Measurements from ENCODE around the gene KMO. TPM values are rescaled to one million over a fixed set of nuclear protein-coding genes. Genes with fewer than 3 reads are reported as not detected.

The KMO gene
- total RNA-seq, 1 donor = not detected

DNA sequence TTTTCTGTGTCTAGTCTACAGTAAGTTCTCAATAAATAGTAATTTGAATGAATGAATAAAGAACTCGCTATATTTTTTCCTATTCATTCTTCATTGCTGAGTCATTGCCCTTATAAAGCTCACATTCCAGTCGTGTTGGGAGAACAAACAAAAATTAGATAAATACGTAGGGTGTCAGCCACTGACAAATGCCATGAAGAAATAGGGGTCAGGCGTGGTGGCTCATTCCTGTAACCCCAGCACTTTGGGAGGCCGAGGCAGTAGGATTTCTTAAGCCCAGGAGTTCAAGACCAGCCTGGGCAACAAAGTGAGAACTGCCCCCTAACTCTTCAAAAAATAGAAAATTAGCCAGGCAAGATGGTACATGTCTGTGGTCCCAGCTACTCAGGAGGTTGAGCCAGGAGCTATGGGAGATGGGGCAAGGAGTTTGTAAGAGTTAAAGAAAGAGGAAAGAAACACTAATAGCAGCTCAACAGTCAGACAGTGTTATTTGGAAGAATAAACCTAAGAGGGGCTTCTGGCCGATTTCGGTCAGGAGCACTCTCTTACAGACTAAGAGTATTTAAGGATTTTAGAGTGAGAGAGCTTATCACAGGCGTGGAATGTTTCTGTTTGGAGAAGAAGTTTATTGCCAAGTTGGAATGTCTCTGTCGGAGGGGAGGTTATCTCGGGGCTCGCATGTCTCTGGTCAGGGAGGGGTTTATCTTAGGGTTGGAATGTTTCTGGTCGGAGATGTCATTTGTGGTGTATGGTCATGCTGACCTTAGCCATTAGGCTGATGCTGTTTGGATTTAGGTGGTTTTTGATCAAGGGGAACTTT lies 109.8 kb downstream of the KMO start:
- no peak overlapping the region for H3K4me3 ChIP-seq (ENCODE audit: low read depth, low read length)
- DNase-seq (ENCODE audit: low read depth) = peak; percentile 58
- TF ChIP-seq, protein P1, sequence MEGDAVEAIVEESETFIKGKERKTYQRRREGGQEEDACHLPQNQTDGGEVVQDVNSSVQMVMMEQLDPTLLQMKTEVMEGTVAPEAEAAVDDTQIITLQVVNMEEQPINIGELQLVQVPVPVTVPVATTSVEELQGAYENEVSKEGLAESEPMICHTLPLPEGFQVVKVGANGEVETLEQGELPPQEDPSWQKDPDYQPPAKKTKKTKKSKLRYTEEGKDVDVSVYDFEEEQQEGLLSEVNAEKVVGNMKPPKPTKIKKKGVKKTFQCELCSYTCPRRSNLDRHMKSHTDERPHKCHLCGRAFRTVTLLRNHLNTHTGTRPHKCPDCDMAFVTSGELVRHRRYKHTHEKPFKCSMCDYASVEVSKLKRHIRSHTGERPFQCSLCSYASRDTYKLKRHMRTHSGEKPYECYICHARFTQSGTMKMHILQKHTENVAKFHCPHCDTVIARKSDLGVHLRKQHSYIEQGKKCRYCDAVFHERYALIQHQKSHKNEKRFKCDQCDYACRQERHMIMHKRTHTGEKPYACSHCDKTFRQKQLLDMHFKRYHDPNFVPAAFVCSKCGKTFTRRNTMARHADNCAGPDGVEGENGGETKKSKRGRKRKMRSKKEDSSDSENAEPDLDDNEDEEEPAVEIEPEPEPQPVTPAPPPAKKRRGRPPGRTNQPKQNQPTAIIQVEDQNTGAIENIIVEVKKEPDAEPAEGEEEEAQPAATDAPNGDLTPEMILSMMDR (IDR thresholded peaks at IDR 0.05; ENCODE audit: insufficient read depth, low read length) = no peak

DNA sequence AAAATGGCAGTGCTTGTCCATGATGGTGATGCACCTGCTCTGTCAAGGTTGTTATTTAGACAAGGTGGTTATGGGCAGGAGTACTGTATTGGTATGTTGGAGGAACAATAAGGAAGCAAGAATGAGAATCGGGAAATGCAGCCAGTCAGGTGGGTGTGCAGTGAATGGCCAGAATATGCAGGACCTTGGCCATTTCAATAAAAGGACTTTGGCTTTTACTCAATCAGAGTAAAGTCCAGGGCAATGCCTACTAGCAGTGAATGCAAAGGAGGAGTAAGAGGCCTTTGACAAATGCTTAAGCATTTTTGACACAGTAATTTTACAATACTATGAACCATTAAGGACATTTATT lies 110.4 kb downstream of the KMO start:
- DNase-seq (ENCODE audit: low read depth) = no peak

DNA sequence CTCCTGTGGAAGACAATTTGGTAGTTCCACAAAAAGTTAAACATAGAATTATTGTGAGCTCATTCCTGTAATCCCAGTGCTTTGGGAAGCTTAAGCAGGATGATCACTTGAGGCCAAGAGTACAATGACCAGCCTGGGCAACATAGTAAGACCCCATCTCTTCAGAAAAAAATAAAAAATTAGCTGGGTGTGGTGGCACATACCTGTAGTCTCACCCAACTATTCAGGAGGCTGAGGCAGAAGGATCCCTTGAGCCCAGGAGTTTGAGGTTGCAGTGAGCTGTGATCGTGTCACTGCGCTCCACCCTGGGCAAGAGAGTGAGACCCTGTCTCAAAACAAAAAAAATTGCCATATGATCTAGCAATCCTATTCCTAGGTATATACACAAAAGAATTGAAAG lies 112.1 kb downstream of the KMO start:
- TF ChIP-seq, protein P1 (IDR thresholded peaks at IDR 0.05; ENCODE audit: insufficient read depth, low read length) = no peak
- H3K4me3 ChIP-seq (ENCODE audit: low read depth, low read length) = no peak overlapping the region
- DNase-seq (ENCODE audit: low read depth) = no peak

More for the DNA sequence above, 110.4 kb downstream of the KMO start:
- no peak overlapping the region for H3K4me3 ChIP-seq (ENCODE audit: low read depth, low read length)
- TF ChIP-seq, protein P1 (IDR thresholded peaks at IDR 0.05; ENCODE audit: insufficient read depth, low read length) = no peak

DNA sequence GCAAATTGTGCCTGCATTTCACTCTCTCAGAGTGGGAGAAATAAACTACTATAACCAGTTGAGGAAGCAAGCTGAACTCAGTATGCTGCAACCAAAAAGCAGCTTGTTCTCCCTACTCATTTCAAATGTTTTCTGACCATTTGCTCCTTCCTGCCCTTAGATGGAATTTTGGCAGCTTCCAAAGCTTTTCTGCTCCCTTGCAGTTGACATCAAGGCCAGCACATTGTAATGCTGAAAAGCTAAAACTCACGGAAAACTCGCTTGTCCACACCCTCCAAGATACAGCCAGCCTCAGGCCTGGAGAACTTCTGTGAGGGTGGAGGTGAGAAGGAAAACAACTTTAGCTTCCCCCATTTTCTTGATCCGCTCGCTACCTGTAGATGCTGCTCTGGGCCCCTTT lies 113.0 kb downstream of the KMO start:
- H3K4me3 ChIP-seq (ENCODE audit: low read depth, low read length) = no peak overlapping the region
- TF ChIP-seq, protein P1 (IDR thresholded peaks at IDR 0.05; ENCODE audit: insufficient read depth, low read length) = no peak
- DNase-seq (ENCODE audit: low read depth) = peak; percentile 56

Other genes with a start within 250 kb of the KMO start
- 0.63 TPM in 1 of 2 replicates, not detected in the other for gene RGS7, start 175.2 kb upstream of the KMO start, total RNA-seq (ENCODE audit: low replicate concordance)
- 47.1 and 99.7 TPM in 2 replicates for gene FH, start 12.6 kb upstream of the KMO start, total RNA-seq (ENCODE audit: low replicate concordance)
- 2.8 and 10.1 TPM in 2 replicates for gene CHML, start 108.0 kb downstream of the KMO start, total RNA-seq (ENCODE audit: low replicate concordance)
- 2.6 and 12.8 TPM in 2 replicates for gene OPN3, start 108.0 kb downstream of the KMO start, total RNA-seq (ENCODE audit: low replicate concordance)
- not detected in 2 replicates for gene WDR64, start 119.9 kb downstream of the KMO start, total RNA-seq (ENCODE audit: low replicate concordance)

Data from fibroblast of the aortic adventitia (primary cell).